HG03457 (cell line): ENCODE results near the gene ANKLE1.

Experiments
- ATAC-seq: cut with Tn5 transposase; IDR thresholded peaks from one replicate; pipeline ENCODE4 v1.9.1; 2021; ENCODE audit warnings: moderate number of reproducible peaks; ENCODE audit not compliant: unreplicated experiment

The ANKLE1 gene

DNA sequence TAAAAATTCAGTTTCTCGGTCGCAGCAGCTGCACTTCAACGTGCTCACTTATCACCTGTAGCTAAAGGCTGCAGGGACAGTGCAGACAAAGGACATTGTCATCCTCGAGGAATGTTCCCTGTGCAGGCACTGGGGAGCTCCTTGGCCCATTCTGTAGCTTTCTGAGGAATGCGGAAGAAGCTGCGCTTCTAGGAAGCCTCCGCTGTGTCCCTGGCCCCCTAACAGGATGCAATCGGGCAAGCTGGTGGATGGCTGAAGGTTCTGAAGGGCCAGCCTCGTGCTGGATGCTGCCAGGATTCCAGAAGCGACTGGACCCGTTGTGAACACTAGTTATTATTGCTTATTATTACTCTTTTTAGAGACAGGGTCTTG is 44.9 kb downstream of the ANKLE1 start:
- ATAC-seq, result no peak

DNA sequence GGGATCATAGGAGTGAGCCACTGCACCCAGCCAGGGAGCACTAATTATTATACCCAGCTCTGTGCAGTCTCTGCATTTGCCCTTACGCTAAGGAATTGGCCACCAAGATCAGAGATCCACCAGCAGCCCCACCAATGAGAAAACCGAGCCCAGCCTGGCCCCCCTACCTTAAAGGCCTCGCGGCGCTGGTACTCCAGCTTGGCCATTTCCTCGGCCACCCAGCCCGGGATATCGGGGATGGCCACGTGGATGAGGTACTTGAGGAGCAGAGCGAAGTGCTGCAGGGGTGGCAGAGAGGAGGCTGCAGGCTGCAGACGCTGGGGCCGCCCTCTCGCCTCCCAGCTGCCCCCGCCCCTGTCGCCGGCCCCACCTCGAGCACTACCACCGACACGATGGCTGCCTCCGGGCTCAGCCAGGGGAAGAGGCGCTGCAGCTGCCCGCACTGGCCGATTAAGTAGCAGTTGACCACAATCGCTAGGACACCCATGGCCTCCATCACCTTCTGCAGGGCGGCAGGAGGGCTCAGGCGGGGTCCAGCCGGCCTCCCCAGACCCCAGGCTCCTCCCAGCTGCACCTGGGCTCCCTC is 45.5 kb downstream of the ANKLE1 start:
- no peak for ATAC-seq

DNA sequence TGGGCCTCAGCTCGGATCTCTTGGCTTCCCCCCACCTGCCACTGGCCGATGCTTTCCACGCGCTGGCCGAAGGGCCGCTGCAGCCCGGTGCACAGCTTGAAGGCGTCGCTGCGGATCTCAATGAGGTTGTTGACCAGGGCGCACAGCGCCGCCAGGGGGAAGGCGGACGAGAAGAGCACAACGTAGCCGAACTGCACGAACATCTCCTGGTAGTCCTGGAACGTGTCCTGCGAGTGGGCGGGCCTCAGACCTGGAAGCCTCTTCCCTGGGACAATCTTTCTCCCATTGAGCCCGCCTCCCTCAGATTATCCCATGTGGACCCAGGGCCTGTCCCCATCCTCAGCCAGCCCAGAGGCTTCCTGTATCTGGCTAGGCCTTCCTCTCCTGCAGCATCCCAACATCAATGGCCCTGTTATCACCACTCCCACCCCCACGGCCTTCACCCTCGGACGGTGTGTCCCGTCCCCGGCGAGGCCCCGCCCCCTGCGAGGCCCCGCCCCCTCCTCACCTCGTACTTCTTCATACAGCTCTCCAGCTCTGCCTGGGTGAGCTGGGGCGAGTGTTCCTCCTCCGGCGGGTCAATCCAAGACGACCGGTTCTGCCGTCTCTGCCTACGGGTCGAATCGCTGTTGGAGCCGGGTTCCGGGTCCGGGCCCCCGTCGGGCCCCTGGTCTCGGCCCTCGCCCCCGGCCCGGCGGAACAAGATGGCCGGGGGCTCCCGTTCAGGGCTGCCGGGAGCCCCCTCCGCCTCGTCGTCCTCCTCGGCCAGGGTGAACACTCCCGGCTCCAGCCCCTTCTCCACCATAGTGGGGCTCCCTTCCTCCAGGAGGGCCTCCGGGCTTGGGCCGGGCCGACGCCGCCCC is 46.2 kb downstream of the ANKLE1 start:
- no peak for ATAC-seq

DNA sequence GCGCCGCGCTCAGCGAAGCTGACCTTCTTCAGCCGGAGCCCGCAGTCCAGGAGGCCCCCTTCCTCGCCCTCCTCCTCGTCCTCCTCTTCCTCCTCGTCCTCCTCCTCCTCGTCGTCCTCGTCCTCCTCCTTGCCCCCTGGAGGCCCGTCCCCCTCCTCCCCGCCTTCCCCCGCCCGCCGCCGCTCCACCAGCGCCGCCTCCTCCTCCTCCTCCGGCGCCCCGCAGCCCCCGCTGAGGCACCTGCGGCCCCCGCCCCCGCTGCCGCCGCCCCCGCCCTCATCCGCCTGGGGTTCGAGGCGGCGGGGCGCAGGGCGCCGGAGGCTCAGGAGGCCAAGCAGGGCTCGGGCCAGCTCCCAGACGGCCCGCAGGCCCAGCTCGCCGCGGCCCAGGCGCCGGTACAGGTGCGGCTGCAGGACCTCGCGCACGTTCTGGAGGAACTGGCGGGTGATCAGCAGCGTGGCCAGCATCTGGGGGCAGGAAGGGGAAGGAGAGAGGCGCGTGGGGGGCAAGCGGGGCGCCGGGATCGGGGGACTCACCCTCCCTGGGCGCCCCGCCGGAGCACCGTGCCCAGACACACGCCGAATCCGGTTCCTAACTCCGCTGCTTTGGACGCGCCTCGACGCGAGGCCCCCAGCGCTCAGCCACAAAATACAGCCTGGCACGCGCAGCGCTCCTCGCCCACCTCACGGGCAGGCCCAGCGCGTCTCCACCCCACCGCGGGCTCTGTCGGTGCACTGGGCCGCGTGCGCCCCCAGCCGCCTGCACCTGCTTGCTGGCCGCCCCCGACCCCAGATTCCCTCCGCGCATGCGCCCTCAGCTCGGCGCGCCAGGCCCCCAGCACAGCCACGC is 47.0 kb downstream of the ANKLE1 start:
- ATAC-seq, result no peak

DNA sequence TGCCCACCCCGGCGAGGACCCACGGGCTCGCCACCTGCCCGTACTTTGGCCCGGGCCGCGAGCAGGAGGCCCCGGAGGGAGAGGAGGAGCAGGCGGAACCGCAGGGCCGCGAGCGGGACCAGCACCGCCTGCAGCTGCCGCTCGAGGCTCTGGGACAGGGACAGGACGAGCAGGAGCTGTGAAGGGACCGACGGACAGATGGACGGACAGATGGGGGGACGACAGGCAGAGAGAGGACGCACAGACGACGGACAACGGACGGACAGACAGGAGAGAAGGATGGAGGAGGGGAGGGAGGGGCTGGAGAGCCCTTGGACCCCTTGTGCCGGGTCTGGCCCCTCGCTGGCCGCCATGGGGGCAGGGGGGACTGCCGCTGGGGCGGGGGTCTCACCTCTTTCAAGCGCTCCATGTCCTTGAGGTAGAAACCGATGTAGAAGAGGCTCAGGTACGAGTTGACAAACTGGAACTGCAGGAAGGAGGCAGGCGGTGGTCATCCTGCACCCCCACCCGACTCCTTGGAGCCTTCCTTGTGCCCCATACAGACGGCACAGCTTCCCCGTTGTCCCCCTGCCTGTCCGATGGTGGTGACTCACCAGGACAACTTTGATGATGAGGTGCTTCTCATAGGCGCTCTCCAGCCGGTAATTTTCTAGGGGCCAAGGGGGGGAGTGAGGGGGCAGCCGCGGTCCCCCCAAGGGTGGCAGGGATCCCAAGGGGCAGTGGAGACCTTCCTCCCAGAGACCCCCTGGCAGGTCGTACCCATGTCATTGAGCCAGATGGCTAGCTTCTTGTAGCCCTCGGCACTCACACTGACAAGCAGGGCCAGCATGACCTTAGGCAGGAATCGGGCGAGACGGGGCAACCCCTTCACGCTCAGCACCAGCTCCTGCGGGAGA is 47.9 kb downstream of the ANKLE1 start:
- no peak for ATAC-seq

DNA sequence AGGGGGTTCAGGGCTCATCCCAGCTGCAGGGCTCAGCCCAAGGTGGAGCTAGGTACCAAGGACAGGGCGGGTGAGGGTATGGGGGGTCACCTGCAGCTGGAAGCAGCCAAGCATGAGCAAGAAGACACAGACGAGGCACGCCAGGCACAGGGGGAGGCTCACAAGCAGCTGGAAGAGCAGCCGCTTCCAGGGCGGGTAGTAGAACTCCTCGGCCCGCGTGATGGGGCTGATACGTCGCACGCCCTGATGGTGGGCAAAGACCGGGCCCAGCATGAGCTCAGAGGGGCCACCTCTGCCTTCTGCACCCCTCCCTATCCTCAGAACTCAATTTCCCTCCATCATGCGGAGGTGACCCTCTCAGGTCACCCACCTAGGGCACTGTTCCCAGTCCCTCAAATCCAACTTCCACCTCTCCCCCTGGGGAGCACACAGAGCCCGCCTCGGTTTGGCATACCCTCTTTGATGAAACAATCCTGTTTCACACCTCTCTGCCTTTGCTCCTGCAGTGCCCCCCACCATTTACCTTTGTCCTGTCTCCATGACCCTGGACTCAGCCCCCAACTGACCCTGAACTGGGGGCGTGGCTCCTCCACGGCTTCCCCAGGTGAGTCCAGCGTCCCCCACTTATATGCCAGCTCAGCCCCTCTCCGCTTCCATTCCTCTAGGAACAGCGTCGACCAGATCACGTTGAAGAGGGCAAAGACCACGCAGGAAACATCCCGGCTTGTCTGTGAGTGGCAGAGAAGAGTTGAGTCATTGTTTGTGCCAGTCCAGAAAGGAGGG is 48.8 kb downstream of the ANKLE1 start:
- ATAC-seq, result no peak

DNA sequence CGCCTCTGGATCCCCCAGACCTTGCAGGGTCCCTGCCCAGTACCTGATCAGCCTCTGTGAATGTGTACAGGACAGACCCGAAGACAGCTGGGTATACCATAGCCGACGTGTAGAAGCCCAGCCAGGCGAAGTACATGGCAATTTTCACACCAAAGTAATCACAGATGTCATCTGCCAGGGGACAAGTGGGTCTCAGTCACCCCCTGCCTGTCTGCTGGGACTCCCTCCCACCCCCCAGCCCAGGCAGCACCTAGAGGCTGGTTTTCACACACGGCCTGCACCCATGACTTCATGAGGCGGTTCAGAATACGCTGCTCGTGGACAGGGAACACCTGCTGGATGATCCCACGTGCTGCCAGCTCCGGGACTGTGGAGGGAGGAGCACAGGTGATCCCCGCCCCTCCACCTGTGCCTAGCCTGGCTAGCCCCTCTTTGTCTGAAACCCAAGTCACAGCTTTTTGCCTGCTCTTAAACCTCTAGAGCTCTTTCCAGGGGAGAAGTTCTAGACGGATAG is 49.4 kb downstream of the ANKLE1 start:
- no peak for ATAC-seq

DNA sequence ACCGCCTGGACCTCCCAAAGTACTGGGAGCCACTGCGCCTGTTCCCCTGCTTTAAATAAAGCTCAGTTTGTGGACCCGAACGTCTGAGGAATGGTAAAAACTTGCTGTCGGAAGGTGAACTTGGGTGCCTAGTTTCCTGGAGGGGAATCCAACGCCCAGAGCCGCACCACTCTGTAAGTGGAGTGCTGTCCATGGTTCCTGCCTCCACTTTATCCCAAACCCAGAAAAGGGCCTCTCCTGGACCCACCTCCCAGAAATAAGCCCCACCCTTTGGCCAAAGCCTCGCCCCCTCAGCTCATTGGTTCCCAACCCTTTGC is 50.6 kb downstream of the ANKLE1 start:
- no peak for ATAC-seq

DNA sequence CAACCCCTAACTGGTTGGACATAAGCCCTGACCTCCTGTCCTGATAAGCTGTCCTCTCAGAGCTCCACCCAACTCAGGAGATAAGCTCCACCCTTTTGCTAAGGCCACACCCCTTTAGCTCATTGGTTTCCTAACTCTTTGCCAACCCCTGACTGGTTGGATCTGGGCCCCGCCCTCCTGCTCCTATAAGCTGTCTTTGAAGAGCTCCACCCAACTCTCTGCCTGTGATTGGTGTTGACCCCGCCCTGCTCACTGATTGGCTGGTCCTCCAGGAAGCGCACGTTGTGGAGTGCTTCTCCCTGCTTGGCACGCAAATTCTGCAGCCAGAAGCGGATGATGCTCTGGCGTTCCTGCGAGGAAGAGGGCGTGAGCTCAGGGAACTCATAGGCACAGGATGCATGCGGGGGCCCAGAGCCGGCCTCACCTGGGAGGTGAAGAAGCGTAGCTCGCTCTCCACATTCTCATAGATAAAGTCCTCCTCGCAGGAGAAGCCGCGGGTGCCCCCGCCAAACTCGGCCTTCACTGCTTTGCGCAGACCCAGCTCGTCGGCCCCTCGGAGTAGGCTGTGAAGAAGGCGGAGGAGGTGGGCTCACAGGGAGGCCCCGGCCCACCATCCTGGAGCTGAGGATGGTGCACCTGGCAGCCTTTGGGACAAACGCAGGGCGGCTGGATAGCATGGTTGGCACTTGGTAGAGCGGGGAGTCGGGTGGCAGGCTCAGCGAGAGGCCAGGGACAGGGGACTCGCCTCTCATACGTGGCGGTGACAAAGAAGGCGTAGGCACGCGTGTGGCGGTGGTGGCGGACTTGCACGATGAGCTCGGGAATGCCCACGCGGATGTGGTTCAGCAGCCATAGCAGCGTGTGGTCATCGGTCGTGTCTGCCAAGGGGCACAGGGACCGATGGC is 51.2 kb downstream of the ANKLE1 start:
- ATAC-seq, result no peak

DNA sequence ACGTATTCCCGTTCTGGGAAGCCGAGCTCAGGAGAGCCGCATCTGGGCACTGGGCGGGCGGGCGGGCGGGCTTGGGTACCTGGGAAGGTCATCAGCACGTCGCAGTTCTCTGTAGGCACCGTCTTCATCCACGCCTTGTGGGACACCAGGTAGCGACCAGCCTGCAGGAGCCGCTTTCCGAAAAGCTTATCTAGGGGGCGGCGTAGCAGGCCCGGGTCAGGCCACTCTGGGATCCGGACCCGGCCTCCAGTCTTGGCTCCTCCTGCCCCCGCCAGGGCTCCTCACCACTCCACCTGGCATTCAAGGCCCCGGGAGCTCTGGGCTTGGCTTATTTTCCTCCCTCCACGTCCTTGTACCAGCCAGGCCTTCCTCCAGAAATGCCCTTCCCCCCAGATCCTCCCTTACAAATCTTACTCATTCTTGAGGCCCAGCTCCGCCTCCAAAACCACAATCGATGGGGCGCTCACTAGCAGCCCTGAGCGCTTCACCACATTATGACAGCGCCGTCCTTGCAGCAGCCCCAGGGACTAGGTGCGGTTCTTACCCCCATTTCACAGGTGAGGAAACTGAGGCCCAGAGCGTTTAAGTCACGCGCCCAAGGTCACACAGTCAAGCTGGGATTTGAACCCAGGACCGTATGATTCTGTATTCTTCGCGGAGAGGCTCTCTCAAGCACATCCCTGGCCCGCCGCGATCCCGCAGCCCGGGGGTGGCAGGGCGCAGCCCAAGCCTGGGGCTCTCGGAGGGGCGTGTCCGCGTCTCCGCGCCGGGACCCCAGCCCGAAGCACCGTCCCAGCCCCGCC is 52.1 kb downstream of the ANKLE1 start:
- no peak for ATAC-seq

DNA sequence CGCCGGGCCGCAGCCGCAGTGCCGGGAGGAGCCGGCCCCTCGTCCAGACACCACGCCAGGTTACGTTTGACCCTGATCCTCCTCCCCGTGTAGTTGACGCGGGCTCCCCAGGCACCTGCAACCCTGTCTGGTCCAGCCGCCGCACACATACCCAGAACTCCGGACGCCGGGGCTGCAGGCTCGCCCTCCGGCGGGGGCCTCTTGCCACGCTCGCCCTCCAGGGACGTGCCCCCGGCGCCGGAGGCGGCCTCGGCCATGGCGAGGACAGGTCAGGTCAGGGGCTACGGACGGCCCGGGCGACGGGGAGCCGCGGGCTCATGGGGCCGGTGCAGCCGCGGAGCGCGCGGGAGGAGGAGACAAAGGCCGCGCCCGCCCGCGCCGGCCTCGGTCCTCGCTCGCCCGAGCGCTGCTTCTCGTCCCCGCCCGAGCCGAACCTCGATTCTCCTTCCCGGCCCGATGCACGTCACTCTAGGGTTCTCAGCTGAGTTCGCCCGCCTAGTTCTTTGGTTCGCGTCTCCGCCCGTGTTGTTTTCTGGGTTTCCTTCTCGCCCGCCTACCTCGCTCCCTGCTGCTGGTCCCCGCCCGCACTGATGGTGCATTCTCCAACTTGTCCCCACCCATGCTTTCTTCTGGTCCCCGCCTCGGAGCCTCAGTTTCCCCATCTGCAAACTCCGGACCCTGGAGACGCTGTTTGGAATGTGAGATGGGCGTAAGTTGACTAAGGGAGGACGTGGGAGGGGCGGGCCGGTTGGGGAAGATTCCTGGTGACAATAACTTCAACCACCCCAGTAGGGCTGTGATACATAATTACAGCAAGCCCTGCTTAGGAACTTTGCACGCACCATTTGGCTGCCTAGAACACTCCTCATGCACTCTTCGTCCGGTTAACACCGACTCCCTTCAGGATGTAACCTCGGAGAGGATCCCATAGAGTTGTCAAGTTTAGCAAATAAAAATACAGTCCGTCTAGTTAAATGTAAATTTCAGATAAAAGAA is 53.0 kb downstream of the ANKLE1 start, which contains the start of gene ANO8:
Gene ANO8 (minus strand): TSS at position 442 of the 996 bp plus-strand sequence. CDS start 185 bp downstream, at position 257.
- no peak for ATAC-seq

DNA sequence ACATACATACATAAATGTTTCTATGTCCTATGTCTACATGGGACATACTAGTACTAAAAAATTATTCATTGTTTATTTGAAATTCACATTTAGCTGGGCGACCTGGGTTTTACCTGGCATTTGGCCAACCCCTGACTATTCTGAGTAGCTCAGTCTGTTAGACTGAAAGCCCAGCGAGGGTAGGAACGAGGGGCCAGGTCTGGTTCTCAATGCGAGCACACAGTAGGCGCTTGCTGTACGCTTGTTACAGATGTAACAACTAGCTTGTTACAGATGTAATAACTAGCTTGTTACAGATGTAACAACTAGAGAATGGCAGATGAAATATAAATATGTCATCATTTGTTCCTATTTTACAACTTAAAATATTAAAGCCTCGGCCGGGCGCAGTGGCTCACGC is 53.9 kb downstream of the ANKLE1 start:
- ATAC-seq, result no peak
